Hepatocyte (in vitro differentiated cells): ENCODE data around the gene SNPH. TPM values are rescaled to one million over a fixed set of nuclear protein-coding genes. Genes with fewer than 3 reads are reported as not detected.

Source experiments
- DNase-seq: peaks from one replicate; pipeline ENCODE4 v3.0.0-alpha.2; 2016; ENCODE audit warnings: low spot score
- H2AFZ ChIP-seq: fragments of 200-600 bp; sonication (generic); 2 replicates; pipeline ENCODE4 v1.6.0; 2016; ENCODE audit warnings: antibody characterized with exemption, mild to moderate bottlenecking
- H3K27ac ChIP-seq: fragments of 200-600 bp; sonication (generic); 2 replicates; pipeline ENCODE4 v1.5.1; 2016; ENCODE audit warnings: mild to moderate bottlenecking
- H3K27me3 ChIP-seq: fragments of 200-600 bp; sonication (generic); 2 replicates; pipeline ENCODE4 v1.6.1; 2016
- H3K36me3 ChIP-seq: fragments of 200-600 bp; sonication (generic); replicated peaks from 2 replicates; pipeline ENCODE4 v1.5.1; 2016; ENCODE audit warnings: low read depth; ENCODE audit not compliant: insufficient read depth
- H3K4me1 ChIP-seq: fragments of 200-600 bp; sonication (generic); 2 replicates; pipeline ENCODE4 v1.5.1; 2016; ENCODE audit warnings: mild to moderate bottlenecking, moderate library complexity; ENCODE audit not compliant: insufficient read depth
- H3K4me2 ChIP-seq: fragments of 200-600 bp; sonication (generic); 2 replicates; pipeline ENCODE4 v1.6.0; 2016
- H3K4me3 ChIP-seq: fragments of 200-600 bp; sonication (generic); 2 replicates; pipeline ENCODE4 v1.5.1; 2016; ENCODE audit warnings: mild to moderate bottlenecking
- H3K79me2 ChIP-seq: fragments of 200-600 bp; sonication (generic); 2 replicates; pipeline ENCODE4 v1.6.0; 2017; ENCODE audit warnings: mild to moderate bottlenecking
- H3K9me2 ChIP-seq: fragments of 200-600 bp; sonication (generic); replicated peaks from 2 replicates; pipeline ENCODE4 v1.6.0; 2017; ENCODE audit warnings: mild to moderate bottlenecking; ENCODE audit not compliant: insufficient read depth
- H3K9me3 ChIP-seq: fragments of 200-600 bp; sonication (generic); 2 replicates; pipeline ENCODE4 v1.5.1; 2016; ENCODE audit warnings: low read depth, mild to moderate bottlenecking
- H4K20me1 ChIP-seq: fragments of 200-600 bp; sonication (generic); 2 replicates; pipeline ENCODE4 v1.6.0; 2016; ENCODE audit warnings: mild to moderate bottlenecking; ENCODE audit not compliant: insufficient read depth, poor library complexity, severe bottlenecking
- CTCF ChIP-seq: fragments of 200-600 bp; sonication (generic); IDR thresholded peaks from 2 replicates; pipeline ENCODE4 v1.5.1; 2016; ENCODE audit warnings: antibody characterized with exemption, mild to moderate bottlenecking; ENCODE audit not compliant: poor library complexity
- EZH2 ChIP-seq: fragments of 200-600 bp; sonication (generic); IDR thresholded peaks from 2 replicates; pipeline ENCODE4 v1.6.1; 2016; ENCODE audit warnings: antibody characterized with exemption, mild to moderate bottlenecking, borderline replicate concordance
- EZH2phosphoT487 ChIP-seq: fragments of 200-600 bp; sonication (generic); IDR thresholded peaks from one replicate; pipeline ENCODE4 v1.6.1; 2018; ENCODE audit warnings: antibody characterized with exemption, mild to moderate bottlenecking, low read depth, moderate library complexity; ENCODE audit not compliant: unreplicated experiment, severe bottlenecking
- WGBS: methylation state at CpG from one replicate; pipeline ENCODE4 v1.1.6; 2016; ENCODE audit warnings: low lambda C conversion rate; ENCODE audit errors: missing lambda C conversion rate; 5-methylcytosine and 5-hydroxymethylcytosine counted together
- polyA plus RNA-seq: library from polyadenylated mRNA; unstranded; fragments of >200 nt; fragmentation: Nextera tagmentation; extraction: Ambion mirVana; gene quantifications from 2 replicates; pipeline ENCODE4 v1.2.1, GENCODE V29; 2016
- total RNA-seq: library from RNA; depleted of rRNA; stranded (reverse); fragments of >200 nt; gene quantifications from 2 replicates; pipeline ENCODE4 v1.2.3, GENCODE V29; 2014

The SNPH gene
- total and polyA plus RNA-seq, 2 experiments from 2014 or later, result 2.3 to 3.7 TPM

- no peak overlapping the region for H3K4me3 ChIP-seq
These were observed 47.3 kb downstream of the SNPH start for GRCh38 chr20:1313236-1313964.

GRCh38 chr20:1315804-1316203, 49.7 kb downstream of the SNPH start:
- no peak for TF ChIP-seq EZH2
- no peak for TF ChIP-seq CTCF
- no peak for TF ChIP-seq EZH2phosphoT487
- DNase-seq, result no peak
- Histone ChIP-seq H3K27ac (no peak overlapping the region), H3K79me2 (no peaks in the 10 kb centered on the region), H3K4me3 (no peak overlapping the region), H3K9me3 (no peaks in the 10 kb centered on the region), H4K20me1 (no peaks in the 10 kb centered on the region), H3K9me2 (no peaks in the 10 kb centered on the region), H3K4me2 (no peak overlapping the region), H2AFZ (no peak overlapping the region), H3K4me1 (peaks cover 7% of the 10 kb centered on the region), H3K27me3 (no peaks in the 10 kb centered on the region), H3K36me3 (no peaks in the 10 kb centered on the region)
- WGBS, result 88% methylated on average over 5 of the region's 5 CpGs

More at GRCh38 chr20:1313236-1313964, 47.3 kb downstream of the SNPH start:
- H3K4me1 ChIP-seq, result peaks cover 7% of the 10 kb centered on the region
- peak overlapping the region; percentile 41 for H2AFZ ChIP-seq
- peak; percentile 87 for DNase-seq
- no peaks in the 10 kb centered on the region for H3K27me3 ChIP-seq
- H3K4me2 ChIP-seq, result peak overlapping the region; percentile 82
- no peaks in the 10 kb centered on the region for H3K36me3 ChIP-seq
- TF ChIP-seq CTCF, result peak; percentile 91
- TF ChIP-seq EZH2, result no peak
- H4K20me1 ChIP-seq, result no peaks in the 10 kb centered on the region
- WGBS, result 20% methylated on average over 25 of the region's 38 CpGs
- no peaks in the 10 kb centered on the region for H3K79me2 ChIP-seq
- H3K27ac ChIP-seq, result peak overlapping the region; percentile 55
- H3K9me3 ChIP-seq, result no peaks in the 10 kb centered on the region
- H3K9me2 ChIP-seq, result no peaks in the 10 kb centered on the region

GRCh38 chr20:1317545-1318255, 51.6 kb downstream of the SNPH start:
- no peaks in the 10 kb centered on the region for H3K9me3 ChIP-seq
- H3K27ac ChIP-seq, result no peak overlapping the region
- H3K4me1 ChIP-seq, result peaks cover 7% of the 10 kb centered on the region
- DNase-seq, result no peak
- H3K9me2 ChIP-seq, result no peaks in the 10 kb centered on the region
- H3K4me3 ChIP-seq, result no peak overlapping the region
- 67% methylated on average over 12 of the region's 12 CpGs for whole genome bisulfite sequencing
- no peaks in the 10 kb centered on the region for H3K36me3 ChIP-seq
- H4K20me1 ChIP-seq, result no peaks in the 10 kb centered on the region
- no peaks in the 10 kb centered on the region for H3K27me3 ChIP-seq
- no peak overlapping the region for H2AFZ ChIP-seq
- TF ChIP-seq CTCF, result no peak
- TF ChIP-seq EZH2phosphoT487, result no peak
- TF ChIP-seq EZH2, result no peak
- H3K4me2 ChIP-seq, result no peak overlapping the region
- no peaks in the 10 kb centered on the region for H3K79me2 ChIP-seq
